HCT116 (cell line): Measurements from ENCODE around the gene ZNF532.

Source experiments
- EZH2phosphoT487 ChIP-seq: fragments of 200-600 bp; IDR thresholded peaks from 2 replicates; pipeline ENCODE4 v1.6.1; 2018; ENCODE audit warnings: antibody characterized with exemption, borderline replicate concordance
- POLR2A ChIP-seq: IDR thresholded peaks from 2 replicates; pipeline ENCODE4 v1.7.0; 2011; ENCODE audit warnings: borderline replicate concordance; ENCODE audit not compliant: insufficient read depth, insufficient read length; ENCODE audit errors: extremely low read depth
- POLR2AphosphoS5 ChIP-seq: IDR thresholded peaks from 2 replicates; pipeline ENCODE4 v1.6.1; 2011; ENCODE audit warnings: mild to moderate bottlenecking, low read depth, low read length, moderate library complexity
- TF ChIP-seq, protein P1 (sequence below), 3 experiments: fragments of 200-600 bp in 1 of 3; sonication (generic) in 1 of 3; IDR thresholded peaks in 2 of 3; conservative IDR thresholded peaks in 1 of 3; 2 replicates each; pipeline ENCODE4 v1.5.1; 2012 to 2017; ENCODE audit warnings: low read depth in 2 of 3, low read length in 2 of 3, antibody characterized with exemption in 1 of 3, borderline replicate concordance in 1 of 3, control low read depth in 1 of 3, mild to moderate bottlenecking in 1 of 3, mixed read lengths in 1 of 3, mixed run types in 1 of 3, moderate library complexity in 1 of 3; ENCODE audit not compliant: insufficient read depth in 1 of 3
- TF ChIP-seq, protein P2 (sequence below): IDR thresholded peaks from 2 replicates; pipeline ENCODE4 v1.6.1; 2012

DNA sequence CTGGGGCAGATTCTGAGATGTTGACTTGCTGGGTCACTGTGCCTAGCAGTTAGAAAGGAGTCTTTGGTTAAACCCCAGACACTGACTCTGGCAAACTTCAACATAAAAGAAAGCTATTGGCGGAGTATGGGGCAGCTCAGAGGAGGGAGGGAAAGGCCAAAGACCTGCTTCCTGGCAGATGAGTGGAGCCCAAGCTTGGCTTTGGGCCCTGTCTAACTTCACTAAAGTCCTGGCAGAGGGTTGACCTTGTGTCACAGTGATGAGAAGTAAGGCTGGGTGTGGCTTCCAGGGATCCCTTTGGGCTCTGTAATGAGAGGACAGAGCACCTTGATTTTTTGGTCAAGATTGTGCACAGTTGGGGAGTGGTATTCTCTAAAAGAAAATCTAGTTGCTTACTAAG, 145.2 kb downstream of the ZNF532 start:
- TF ChIP-seq, protein P1, sequence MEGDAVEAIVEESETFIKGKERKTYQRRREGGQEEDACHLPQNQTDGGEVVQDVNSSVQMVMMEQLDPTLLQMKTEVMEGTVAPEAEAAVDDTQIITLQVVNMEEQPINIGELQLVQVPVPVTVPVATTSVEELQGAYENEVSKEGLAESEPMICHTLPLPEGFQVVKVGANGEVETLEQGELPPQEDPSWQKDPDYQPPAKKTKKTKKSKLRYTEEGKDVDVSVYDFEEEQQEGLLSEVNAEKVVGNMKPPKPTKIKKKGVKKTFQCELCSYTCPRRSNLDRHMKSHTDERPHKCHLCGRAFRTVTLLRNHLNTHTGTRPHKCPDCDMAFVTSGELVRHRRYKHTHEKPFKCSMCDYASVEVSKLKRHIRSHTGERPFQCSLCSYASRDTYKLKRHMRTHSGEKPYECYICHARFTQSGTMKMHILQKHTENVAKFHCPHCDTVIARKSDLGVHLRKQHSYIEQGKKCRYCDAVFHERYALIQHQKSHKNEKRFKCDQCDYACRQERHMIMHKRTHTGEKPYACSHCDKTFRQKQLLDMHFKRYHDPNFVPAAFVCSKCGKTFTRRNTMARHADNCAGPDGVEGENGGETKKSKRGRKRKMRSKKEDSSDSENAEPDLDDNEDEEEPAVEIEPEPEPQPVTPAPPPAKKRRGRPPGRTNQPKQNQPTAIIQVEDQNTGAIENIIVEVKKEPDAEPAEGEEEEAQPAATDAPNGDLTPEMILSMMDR (IDR thresholded peaks at IDR 0.05 in 2 of 3, conservative IDR thresholded peaks at IDR 0.05 in 1 of 3; ENCODE audit: borderline replicate concordance in 1 of 3, insufficient read depth in 1 of 3, low read depth in 2 of 3, low read length in 2 of 3): no peak
- TF ChIP-seq, protein P2, sequence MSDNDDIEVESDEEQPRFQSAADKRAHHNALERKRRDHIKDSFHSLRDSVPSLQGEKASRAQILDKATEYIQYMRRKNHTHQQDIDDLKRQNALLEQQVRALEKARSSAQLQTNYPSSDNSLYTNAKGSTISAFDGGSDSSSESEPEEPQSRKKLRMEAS: no peak
- TF ChIP-seq POLR2AphosphoS5 (no peak), EZH2phosphoT487 (no peak), POLR2A (no peak)
